ENCODE data around the gene ADGRE1.

The ADGRE1 gene

DNA sequence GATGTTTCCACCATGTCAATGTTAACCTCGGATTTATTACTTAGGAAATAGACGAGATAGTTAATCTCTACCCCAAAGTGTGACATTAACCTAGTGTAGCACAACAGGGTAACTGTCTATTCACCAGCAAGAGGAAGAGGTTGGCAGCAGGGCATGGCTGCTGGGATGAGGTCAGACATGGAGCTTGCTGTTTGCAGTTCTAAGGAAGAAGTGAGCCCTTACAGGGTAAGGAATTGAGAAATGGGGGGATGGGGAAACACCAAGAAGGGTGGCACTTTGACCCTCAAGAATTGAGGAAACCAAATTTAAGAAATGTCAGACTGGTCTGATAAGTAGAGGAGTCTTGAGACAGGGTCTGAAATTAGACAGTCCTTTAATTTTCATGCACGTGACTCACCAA is 71.4 kb downstream of the ADGRE1 start:
- no peak for FAIRE-seq

GRCh38 chr19:6963244-6963852 is 76.0 kb downstream of the ADGRE1 start:
- FAIRE-seq = no peak

- no peak for FAIRE-seq
Measured at GRCh38 chr19:6963937-6964336, 76.6 kb downstream of the ADGRE1 start.

- FAIRE-seq = no peak
Measured at GRCh38 chr19:6967967-6968366, 80.6 kb downstream of the ADGRE1 start.

DNA sequence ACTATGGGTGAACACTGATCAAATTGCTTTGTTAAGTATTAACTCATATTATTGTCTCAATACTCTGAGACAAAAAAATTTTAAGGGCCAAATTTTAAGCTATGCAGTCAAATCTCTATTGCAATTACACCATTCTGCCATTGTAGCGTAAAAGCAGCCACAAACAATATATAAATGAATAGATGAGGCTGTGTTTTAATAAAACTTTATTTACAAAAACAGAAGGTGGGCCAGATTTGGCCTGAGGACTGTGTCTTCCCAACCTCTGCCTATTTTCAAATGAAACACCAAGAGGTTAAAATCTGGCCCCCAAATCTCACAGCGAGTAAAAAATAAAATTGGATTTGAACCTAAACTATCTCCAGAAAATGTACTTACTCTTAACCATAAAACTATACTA is 82.1 kb downstream of the ADGRE1 start:
- FAIRE-seq = no peak

- no peak for FAIRE-seq
Measured at GRCh38 chr19:6970021-6970420, 82.6 kb downstream of the ADGRE1 start.

DNA sequence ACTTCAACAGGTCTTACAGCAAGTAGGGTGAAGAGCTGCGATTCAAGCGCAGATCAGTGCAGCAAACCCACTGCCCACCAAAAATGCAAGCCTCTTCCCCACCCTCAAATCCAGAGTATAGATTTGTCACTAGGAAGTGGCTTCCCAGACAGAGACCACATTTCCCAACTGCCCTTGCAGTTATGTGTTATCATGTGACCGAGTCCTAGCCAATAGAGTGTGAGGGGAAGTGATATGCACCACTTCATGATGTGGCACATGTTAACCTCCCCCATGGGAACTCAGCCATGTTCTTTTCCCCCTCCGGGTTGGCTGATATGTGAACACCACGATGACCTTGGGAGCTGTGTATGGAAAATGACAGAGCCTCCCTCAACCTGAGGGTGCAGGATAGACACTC is 83.1 kb downstream of the ADGRE1 start:
- no peak for FAIRE-seq

DNA sequence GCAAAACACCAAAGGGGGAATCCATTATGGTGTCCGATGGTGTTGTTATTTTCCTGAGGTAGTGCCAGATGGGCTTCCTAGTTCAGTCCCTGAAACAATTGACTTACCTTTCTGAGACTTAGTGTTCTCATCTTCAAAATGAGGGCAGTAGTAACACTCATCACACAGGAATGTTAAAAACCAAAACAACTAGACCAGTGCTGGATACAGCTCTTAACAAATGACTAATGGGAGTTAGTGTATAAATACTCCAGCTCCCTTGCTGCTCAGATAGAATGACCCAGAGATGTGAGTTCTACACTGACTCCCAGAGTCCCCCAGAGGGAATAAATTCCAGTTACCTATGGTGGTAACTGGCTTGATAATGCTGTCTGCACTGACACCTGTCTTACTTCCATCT is 84.0 kb downstream of the ADGRE1 start:
- no peak for FAIRE-seq

GRCh38 chr19:6976197-6976596 is 88.8 kb downstream of the ADGRE1 start:
- no peak for FAIRE-seq

DNA sequence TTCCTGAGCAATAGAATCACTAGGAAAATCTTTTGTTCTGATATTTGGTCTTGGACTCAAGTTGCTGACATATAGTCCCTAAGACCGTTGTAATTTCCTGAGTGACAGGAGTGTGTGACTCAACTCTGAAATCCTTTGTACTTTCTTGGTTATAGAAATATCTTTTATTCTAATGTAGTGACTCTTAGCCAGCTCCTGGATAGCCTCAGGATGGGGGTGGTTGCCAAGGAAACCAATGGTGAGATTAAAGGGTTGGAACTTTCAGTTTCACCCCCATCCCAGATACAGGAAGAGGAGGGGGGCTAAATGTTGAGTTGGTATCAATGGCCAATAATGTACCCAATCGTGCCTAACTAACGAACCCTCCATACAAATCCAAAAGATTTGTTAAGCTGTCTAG is 92.0 kb downstream of the ADGRE1 start:
- FAIRE-seq = no peak

GRCh38 chr19:6983448-6983847 is 96.1 kb downstream of the ADGRE1 start:
- FAIRE-seq = no peak

GRCh38 chr19:6987850-6988249 is 100.5 kb downstream of the ADGRE1 start:
- no peak for FAIRE-seq

DNA sequence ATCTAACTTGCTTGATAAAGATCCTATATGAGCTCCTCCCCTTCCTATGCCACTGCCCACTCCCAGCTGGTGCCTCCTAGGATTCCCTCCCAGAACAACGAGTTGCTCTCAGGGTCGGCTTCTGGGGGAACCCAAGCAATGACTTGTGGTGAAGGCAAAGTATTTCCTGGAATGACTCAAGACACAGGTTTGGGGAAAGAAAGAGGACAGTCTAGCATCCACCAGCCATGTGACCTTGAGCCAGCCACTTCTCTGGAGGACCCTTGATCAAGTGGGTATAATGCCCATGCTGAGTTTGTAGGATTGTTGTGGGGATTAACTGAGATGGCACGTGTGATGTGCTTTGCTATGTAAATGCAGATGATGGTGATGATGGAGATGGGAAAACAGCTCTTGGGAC is 100.9 kb downstream of the ADGRE1 start:
- no peak for FAIRE-seq

All from TTC549 (cell line).